Chondrocyte (in vitro differentiated cells): ENCODE results near the gene KCNH5. TPM values are rescaled to one million over a fixed set of nuclear protein-coding genes. Genes with fewer than 3 reads are reported as not detected.

Source experiments
- DNase-seq: peaks from one replicate; pipeline ENCODE4 v3.0.0; 2021; ENCODE audit warnings: mixed read lengths, low spot score
- H3K27ac Mint-ChIP-seq: one replicate; pipeline ENCODE4 v1.8.0; 2021; ENCODE audit warnings: mild to moderate bottlenecking, moderate library complexity, mixed read lengths; ENCODE audit not compliant: unreplicated experiment
- H3K27me3 Mint-ChIP-seq: 2 replicates; pipeline ENCODE4 v1.8.0; 2021; ENCODE audit warnings: low read depth, mixed read lengths
- H3K36me3 Mint-ChIP-seq: 2 replicates; pipeline ENCODE4 v1.8.0; 2021; ENCODE audit warnings: low read depth, mixed read lengths
- H3K4me1 Mint-ChIP-seq: 2 replicates; pipeline ENCODE4 v1.8.0; 2021; ENCODE audit warnings: low read depth, mild to moderate bottlenecking, mixed read lengths
- H3K4me3 Mint-ChIP-seq: one replicate; pipeline ENCODE4 v1.8.0; 2021; ENCODE audit warnings: mild to moderate bottlenecking, moderate library complexity, mixed read lengths; ENCODE audit not compliant: unreplicated experiment
- H3K9me3 Mint-ChIP-seq: 2 replicates; pipeline ENCODE4 v1.8.0; 2021; ENCODE audit warnings: low read depth, mixed read lengths
- CTCF ChIP-seq: fragments of 200-600 bp; sonication (generic); IDR thresholded peaks from 2 replicates; pipeline ENCODE4 v1.5.0; 2021; ENCODE audit warnings: antibody characterized with exemption, mild to moderate bottlenecking, moderate library complexity
- total RNA-seq: library from RNA; stranded (reverse); gene quantifications from 3 replicates; pipeline ENCODE4 v1.2.1, GENCODE V29; 2021

The KCNH5 gene
- total RNA-seq, 1 donor from 2014 or later, result not detected

GRCh38 chr14:63009495-63009894 lies 35.8 kb downstream of the KCNH5 start:
- TF ChIP-seq CTCF, result no peak
- no peaks in the 10 kb centered on the region for H3K4me1 Mint-ChIP-seq
- H3K4me3 Mint-ChIP-seq, result no peak overlapping the region
- peaks cover 18% of the 10 kb centered on the region for H3K27me3 Mint-ChIP-seq
- H3K27ac Mint-ChIP-seq, result no peak overlapping the region
- H3K9me3 Mint-ChIP-seq, result no peaks in the 10 kb centered on the region
- no peak for DNase-seq
- no peaks in the 10 kb centered on the region for H3K36me3 Mint-ChIP-seq

GRCh38 chr14:63006531-63006930 lies 38.7 kb downstream of the KCNH5 start:
- TF ChIP-seq CTCF, result no peak
- H3K4me1 Mint-ChIP-seq, result no peaks in the 10 kb centered on the region
- peaks cover 18% of the 10 kb centered on the region for H3K27me3 Mint-ChIP-seq
- no peak for DNase-seq
- no peak overlapping the region for H3K27ac Mint-ChIP-seq
- H3K36me3 Mint-ChIP-seq, result no peaks in the 10 kb centered on the region
- no peak overlapping the region for H3K4me3 Mint-ChIP-seq
- H3K9me3 Mint-ChIP-seq, result no peaks in the 10 kb centered on the region

- no peak for DNase-seq
- Mint-ChIP-seq H3K27me3 (peaks cover 13% of the 10 kb centered on the region), H3K36me3 (no peaks in the 10 kb centered on the region), H3K27ac (no peak overlapping the region), H3K9me3 (no peaks in the 10 kb centered on the region), H3K4me1 (no peaks in the 10 kb centered on the region), H3K4me3 (no peak overlapping the region)
- TF ChIP-seq CTCF, result no peak
Measured at GRCh38 chr14:62994096-62994495, 51.2 kb downstream of the KCNH5 start.

- Mint-ChIP-seq H3K9me3 (no peaks in the 10 kb centered on the region), H3K4me3 (no peak overlapping the region), H3K36me3 (no peaks in the 10 kb centered on the region), H3K27me3 (peaks cover 8% of the 10 kb centered on the region), H3K4me1 (no peaks in the 10 kb centered on the region), H3K27ac (no peak overlapping the region)
- DNase-seq, result no peak
- TF ChIP-seq CTCF, result no peak
Measured at GRCh38 chr14:62988967-62989366, 56.3 kb downstream of the KCNH5 start.

- no peaks in the 10 kb centered on the region for H3K36me3 Mint-ChIP-seq
- H3K27me3 Mint-ChIP-seq, result peaks cover 10% of the 10 kb centered on the region
- H3K9me3 Mint-ChIP-seq, result no peaks in the 10 kb centered on the region
- no peak for TF ChIP-seq CTCF
- no peak for DNase-seq
- H3K27ac Mint-ChIP-seq, result no peak overlapping the region
- no peak overlapping the region for H3K4me3 Mint-ChIP-seq
- H3K4me1 Mint-ChIP-seq, result no peaks in the 10 kb centered on the region
Measured at GRCh38 chr14:62983821-62984220, 61.4 kb downstream of the KCNH5 start.
